ENCODE data around the gene MMP14. TPM values are rescaled to one million over a fixed set of nuclear protein-coding genes. Genes with fewer than 3 reads are reported as not detected.

Gene MMP14
- total RNA-seq, 1 experiment from 2014 or later, result 10.5 TPM

- DNase-seq, result no peak
- CTCF ChIA-PET, result interaction anchor here (1.2 to 1.5 kb wide), 2 partner anchors 15 to 16 kb away, joined by 4 read pairs; no protein-coding TSS in a partner anchor
- TF ChIP-seq, protein P1, sequence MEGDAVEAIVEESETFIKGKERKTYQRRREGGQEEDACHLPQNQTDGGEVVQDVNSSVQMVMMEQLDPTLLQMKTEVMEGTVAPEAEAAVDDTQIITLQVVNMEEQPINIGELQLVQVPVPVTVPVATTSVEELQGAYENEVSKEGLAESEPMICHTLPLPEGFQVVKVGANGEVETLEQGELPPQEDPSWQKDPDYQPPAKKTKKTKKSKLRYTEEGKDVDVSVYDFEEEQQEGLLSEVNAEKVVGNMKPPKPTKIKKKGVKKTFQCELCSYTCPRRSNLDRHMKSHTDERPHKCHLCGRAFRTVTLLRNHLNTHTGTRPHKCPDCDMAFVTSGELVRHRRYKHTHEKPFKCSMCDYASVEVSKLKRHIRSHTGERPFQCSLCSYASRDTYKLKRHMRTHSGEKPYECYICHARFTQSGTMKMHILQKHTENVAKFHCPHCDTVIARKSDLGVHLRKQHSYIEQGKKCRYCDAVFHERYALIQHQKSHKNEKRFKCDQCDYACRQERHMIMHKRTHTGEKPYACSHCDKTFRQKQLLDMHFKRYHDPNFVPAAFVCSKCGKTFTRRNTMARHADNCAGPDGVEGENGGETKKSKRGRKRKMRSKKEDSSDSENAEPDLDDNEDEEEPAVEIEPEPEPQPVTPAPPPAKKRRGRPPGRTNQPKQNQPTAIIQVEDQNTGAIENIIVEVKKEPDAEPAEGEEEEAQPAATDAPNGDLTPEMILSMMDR (IDR thresholded peaks at IDR 0.05; ENCODE audit: unreplicated experiment), result no peak
- peaks cover 26% of the 10 kb centered on the region for H3K27me3 Mint-ChIP-seq (ENCODE audit: unreplicated experiment)
- no peak overlapping the region for H3K4me3 Mint-ChIP-seq (ENCODE audit: low read depth, unreplicated experiment)
- H3K36me3 Mint-ChIP-seq (ENCODE audit: insufficient read depth, unreplicated experiment), result peaks cover 21% of the 10 kb centered on the region
- intact Hi-C loops (cut with micrococcal nuclease; ENCODE audit: unreplicated experiment), result no loop called here
- H3K9me3 Mint-ChIP-seq (ENCODE audit: low read depth, unreplicated experiment), result no peaks in the 10 kb centered on the region
- no TSS peak for BruUV-seq (replicated peaks)
- no peak overlapping the region for H3K27ac Mint-ChIP-seq (ENCODE audit: unreplicated experiment)
- peaks cover 23% of the 10 kb centered on the region for H3K4me1 Mint-ChIP-seq (ENCODE audit: low read depth, unreplicated experiment)
Measured at GRCh38 chr14:22838631-22839041, 2.3 kb downstream of the MMP14 start.

DNA sequence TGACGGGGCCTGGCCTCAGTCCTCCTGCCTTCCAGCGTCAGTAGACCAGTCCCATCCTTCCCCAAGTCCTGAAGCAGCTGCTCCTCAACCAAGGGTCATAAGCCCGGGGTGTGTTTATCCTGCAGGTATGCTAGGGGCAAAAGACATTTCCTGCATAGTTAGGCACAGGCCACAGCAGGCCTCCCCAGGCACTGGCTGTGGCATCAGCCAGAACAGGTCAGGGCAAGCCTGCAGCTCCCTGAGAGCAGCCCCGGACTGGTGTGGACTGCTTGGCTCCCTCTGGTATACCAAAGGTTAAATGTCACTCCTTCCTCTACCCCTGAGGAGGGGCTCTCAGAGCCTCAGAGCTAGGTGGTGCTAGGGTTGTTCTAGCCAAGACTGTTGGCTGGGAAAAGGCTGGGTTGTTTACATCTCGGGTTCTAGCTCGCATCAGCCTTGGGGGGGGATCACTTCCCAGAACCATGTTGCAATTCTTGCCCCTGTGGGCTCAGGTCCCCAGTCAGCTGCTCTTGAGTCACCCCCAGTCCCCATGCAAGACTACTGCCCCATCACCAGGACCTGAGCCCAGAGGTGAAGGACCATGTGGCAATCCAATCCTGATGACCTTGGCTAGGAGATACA, 2.9 kb downstream of the MMP14 start:
- DNase-seq, result no peak
- TF ChIP-seq, protein P1 (IDR thresholded peaks at IDR 0.05; ENCODE audit: unreplicated experiment), result no peak
- no TSS peak for BruUV-seq (replicated peaks)
- H3K27ac Mint-ChIP-seq (ENCODE audit: unreplicated experiment), result no peak overlapping the region
- H3K4me1 Mint-ChIP-seq (ENCODE audit: low read depth, unreplicated experiment), result peaks cover 23% of the 10 kb centered on the region
- peaks cover 26% of the 10 kb centered on the region for H3K27me3 Mint-ChIP-seq (ENCODE audit: unreplicated experiment)
- H3K9me3 Mint-ChIP-seq (ENCODE audit: low read depth, unreplicated experiment), result no peaks in the 10 kb centered on the region
- H3K36me3 Mint-ChIP-seq (ENCODE audit: insufficient read depth, unreplicated experiment), result peaks cover 21% of the 10 kb centered on the region
- intact Hi-C loops (cut with micrococcal nuclease; ENCODE audit: unreplicated experiment), result no loop called here
- no peak overlapping the region for H3K4me3 Mint-ChIP-seq (ENCODE audit: low read depth, unreplicated experiment)
- CTCF ChIA-PET, result interaction anchor here (0.7 to 1.5 kb wide), 4 partner anchors 14 to 63 kb away, joined by 3 to 8 read pairs (median 4); no protein-coding TSS in a partner anchor

GRCh38 chr14:22841311-22841710, 4.9 kb downstream of the MMP14 start:
- DNase-seq, result no peak
- H3K9me3 Mint-ChIP-seq (ENCODE audit: low read depth, unreplicated experiment), result no peaks in the 10 kb centered on the region
- TF ChIP-seq, protein P1 (IDR thresholded peaks at IDR 0.05; ENCODE audit: unreplicated experiment), result no peak
- intact Hi-C loops (cut with micrococcal nuclease; ENCODE audit: unreplicated experiment), result no loop called here
- peaks cover 20% of the 10 kb centered on the region for H3K4me1 Mint-ChIP-seq (ENCODE audit: low read depth, unreplicated experiment)
- no peak overlapping the region for H3K27ac Mint-ChIP-seq (ENCODE audit: unreplicated experiment)
- H3K4me3 Mint-ChIP-seq (ENCODE audit: low read depth, unreplicated experiment), result no peak overlapping the region
- peaks cover 26% of the 10 kb centered on the region for H3K27me3 Mint-ChIP-seq (ENCODE audit: unreplicated experiment)
- no TSS peak for BruUV-seq (replicated peaks)
- H3K36me3 Mint-ChIP-seq (ENCODE audit: insufficient read depth, unreplicated experiment), result peaks cover 13% of the 10 kb centered on the region
- CTCF ChIA-PET, result interaction anchor here (1.6 kb wide), 1 partner anchor 18 kb away, joined by 5 read pairs; no protein-coding TSS in a partner anchor

GRCh38 chr14:22841769-22842168, 5.4 kb downstream of the MMP14 start:
- H3K9me3 Mint-ChIP-seq (ENCODE audit: low read depth, unreplicated experiment), result no peaks in the 10 kb centered on the region
- H3K4me3 Mint-ChIP-seq (ENCODE audit: low read depth, unreplicated experiment), result no peak overlapping the region
- no peak for DNase-seq
- peaks cover 15% of the 10 kb centered on the region for H3K4me1 Mint-ChIP-seq (ENCODE audit: low read depth, unreplicated experiment)
- H3K27ac Mint-ChIP-seq (ENCODE audit: unreplicated experiment), result no peak overlapping the region
- CTCF ChIA-PET, result no interaction called here
- intact Hi-C loops (cut with micrococcal nuclease; ENCODE audit: unreplicated experiment), result no loop called here
- TF ChIP-seq, protein P1 (IDR thresholded peaks at IDR 0.05; ENCODE audit: unreplicated experiment), result no peak
- H3K36me3 Mint-ChIP-seq (ENCODE audit: insufficient read depth, unreplicated experiment), result peaks cover 8% of the 10 kb centered on the region
- peaks cover 21% of the 10 kb centered on the region for H3K27me3 Mint-ChIP-seq (ENCODE audit: unreplicated experiment)
- no TSS peak for BruUV-seq (replicated peaks)
